Naive thymus-derived CD4-positive, alpha-beta T cell (primary cell): ENCODE data around the gene IQCC. TPM values are rescaled to one million over a fixed set of nuclear protein-coding genes. Genes with fewer than 3 reads are reported as not detected.

ENCODE experiments used
- ATAC-seq: fragments of 150-1000 bp; cut with Tn5 transposase; 2 replicates; pipeline ENCODE4 v1.10.0; 2021; ENCODE audit warnings: mild to moderate bottlenecking, moderate library complexity
- CTCF ChIA-PET: fragments of 350-600 bp; sonication (Branson Sonifier 250); formaldehyde crosslinking; loops from one replicate; lab custom pipeline; 2021; ENCODE audit warnings: antibody characterized with exemption; lab: Charles Lee
- POLR2A ChIA-PET: fragments of 350-600 bp; sonication (Branson Sonifier 250); formaldehyde crosslinking; loops from one replicate; lab custom pipeline; 2021; ENCODE audit warnings: antibody characterized with exemption, inconsistent platforms; lab: Charles Lee
- DNase-seq, 9 donors: peaks; one replicate each; pipeline versions ENCODE4 v3.0.0 to v3.0.0-alpha.2; 2020 to 2022; ENCODE audit warnings: mixed read lengths in 1 of 9
- H3K27ac ChIP-seq: one replicate; pipeline ENCODE4 v1.7.0; 2013; ENCODE audit warnings: mild to moderate bottlenecking, low read depth, low read length, moderate library complexity
- H3K27me3 ChIP-seq, 2 donors: one replicate each; pipeline ENCODE4 v1.7.0; 2013; ENCODE audit warnings: low read length in 2 of 2, mild to moderate bottlenecking in 2 of 2, moderate library complexity in 2 of 2; ENCODE audit not compliant: control insufficient read depth in 2 of 2, insufficient read depth in 2 of 2
- H3K36me3 ChIP-seq, 3 experiments: 1 replicate in 2 of 3; 2 replicates in 1 of 3; pipeline ENCODE4 v1.7.0; 2013; ENCODE audit warnings: low read length in 3 of 3, mild to moderate bottlenecking in 3 of 3, moderate library complexity in 1 of 3; ENCODE audit not compliant: insufficient read depth in 3 of 3, control insufficient read depth in 2 of 3
- H3K4me1 ChIP-seq, 2 donors: one replicate each; pipeline ENCODE4 v1.7.0; 2013; ENCODE audit warnings: low read length in 2 of 2, mild to moderate bottlenecking in 2 of 2, moderate library complexity in 1 of 2; ENCODE audit not compliant: control insufficient read depth in 2 of 2, insufficient read depth in 2 of 2
- H3K4me3 ChIP-seq: 2 replicates; pipeline ENCODE4 v1.7.0; 2013; ENCODE audit warnings: mild to moderate bottlenecking, low read length
- H3K9me3 ChIP-seq, 3 experiments: 1 replicate in 2 of 3; 2 replicates in 1 of 3; pipeline ENCODE4 v1.7.0; 2013; ENCODE audit warnings: low read length in 3 of 3; ENCODE audit not compliant: control insufficient read depth in 2 of 3
- H3K27ac Mint-ChIP-seq, 9 donors: one replicate each; pipeline ENCODE4 v1.8.0; 2020 to 2022; ENCODE audit warnings: mixed read lengths in 9 of 9, mild to moderate bottlenecking in 8 of 9, moderate library complexity in 5 of 9, inconsistent platforms in 2 of 9
- H3K27me3 Mint-ChIP-seq, 5 donors: one replicate each; pipeline ENCODE4 v1.8.0; 2021 to 2022; ENCODE audit warnings: mixed read lengths in 5 of 5, mild to moderate bottlenecking in 1 of 5
- H3K36me3 Mint-ChIP-seq, 5 donors: one replicate each; pipeline ENCODE4 v1.8.0; 2020 to 2022; ENCODE audit warnings: mixed read lengths in 5 of 5, mild to moderate bottlenecking in 3 of 5, inconsistent platforms in 1 of 5
- H3K4me1 Mint-ChIP-seq, 7 donors: one replicate each; pipeline ENCODE4 v1.8.0; 2020 to 2022; ENCODE audit warnings: mixed read lengths in 7 of 7, mild to moderate bottlenecking in 3 of 7, inconsistent platforms in 1 of 7
- H3K4me3 Mint-ChIP-seq, 10 donors: one replicate each; pipeline ENCODE4 v1.8.0; 2020 to 2022; ENCODE audit warnings: mild to moderate bottlenecking in 10 of 10, mixed read lengths in 10 of 10, moderate library complexity in 6 of 10, inconsistent platforms in 2 of 10
- H3K9me3 Mint-ChIP-seq, 11 donors: one replicate each; pipeline ENCODE4 v1.8.0; 2020 to 2022; ENCODE audit warnings: mixed read lengths in 11 of 11, mild to moderate bottlenecking in 4 of 11, inconsistent platforms in 1 of 11, moderate library complexity in 1 of 11
- intact Hi-C, 2 donors: fragments of 100-400 bp; cut with micrococcal nuclease; formaldehyde crosslinking; loops; one replicate each; pipeline ENCODE4 v1.15.1; 2023
- polyA plus RNA-seq, 2 donors: library from polyadenylated mRNA; unstranded; fragments of 300-500 nt; fragmentation: Illumina TruSeq; gene quantifications; one replicate each; pipeline ENCODE4 v1.2.3, GENCODE V29; 2021
- total RNA-seq, 6 experiments: library from RNA in 5 of 6; stranded (reverse) in 5 of 6; gene quantifications; 1 replicate in 5 of 6; 2 replicates in 1 of 6; pipeline ENCODE4 v1.2.3 and lab custom pipeline; 2021 to 2026

Gene IQCC
- total and polyA plus RNA-seq, 7 experiments from 2014 or later, result 1.8 to 4.6 (median 2.5) TPM

- H3K27me3 Mint-ChIP-seq, result no peaks in the 10 kb centered on the region
- no peaks in the 10 kb centered on the region for H3K9me3 Mint-ChIP-seq
- intact Hi-C loops, result loop anchor here (2.0 kb wide), 3 partner anchors 23 to 149 kb away; partner anchors contain the start of genes CCDC28B (in 1 of the 2) and LCK (in 1 of the 2)
- Histone ChIP-seq H3K36me3 (peaks cover 6 to 44% (median 24%) of the 10 kb centered on the region in 3 experiments), H3K4me3 (no peak overlapping the region), H3K9me3 (no peaks in the 10 kb centered on the region), H3K27me3 (no peaks in the 10 kb centered on the region), H3K4me1 (peaks cover 23 to 24% of the 10 kb centered on the region in 2 donors), H3K27ac (peak overlapping the region; percentile 99)
- peak overlapping the region; percentile 52 to 99 (median 98) for H3K27ac Mint-ChIP-seq
- peak overlapping the region; percentile 90 to 98 (median 97) for H3K4me3 Mint-ChIP-seq
- POLR2A ChIA-PET, result interaction anchor here (0.6 to 2.4 kb wide), 9 partner anchors 15 to 170 kb away, joined by 3 to 10 read pairs (median 4); partner anchors contain the start of genes IQCC and MARCKSL1
- CTCF ChIA-PET, result interaction anchor here (1.3 kb wide), 1 partner anchor 17 kb away, joined by 6 read pairs; no protein-coding TSS in a partner anchor
- H3K36me3 Mint-ChIP-seq, result peaks cover 7 to 37% (median 27%) of the 10 kb centered on the region in 5 donors
- H3K4me1 Mint-ChIP-seq, result peaks cover 21 to 56% (median 43%) of the 10 kb centered on the region in 7 donors
- no peak for DNase-seq
- no peak for ATAC-seq
Measured at GRCh38 chr1:32223683-32224082, 18.2 kb downstream of the IQCC start.

- peaks cover 23 to 24% of the 10 kb centered on the region in 2 donors for H3K4me1 ChIP-seq
- intact Hi-C loops, result no loop called here
- H3K27me3 ChIP-seq, result no peaks in the 10 kb centered on the region
- Mint-ChIP-seq H3K4me1 (peaks cover 21 to 56% (median 43%) of the 10 kb centered on the region in 7 donors), H3K27ac (peak overlapping the region; percentile 52 to 99 (median 79)), H3K27me3 (no peaks in the 10 kb centered on the region), H3K36me3 (peaks cover 8 to 42% (median 30%) of the 10 kb centered on the region in 5 donors), H3K9me3 (no peaks in the 10 kb centered on the region), H3K4me3 (peak overlapping the region; percentile 63 to 98 (median 96))
- ATAC-seq, result no peak
- peak overlapping the region; percentile 99 for H3K27ac ChIP-seq
- H3K36me3 ChIP-seq, result peaks cover 12 to 47% (median 28%) of the 10 kb centered on the region in 3 experiments
- ChIA-PET POLR2A (interaction anchor here (0.7 to 2.3 kb wide), 4 partner anchors 16 to 112 kb away, joined by 3 to 10 read pairs (median 4); partner anchors contain the start of gene MARCKSL1), CTCF (no interaction called here)
- H3K4me3 ChIP-seq, result no peak overlapping the region
- H3K9me3 ChIP-seq, result no peaks in the 10 kb centered on the region
- DNase-seq, result no peak
Measured at GRCh38 chr1:32224285-32224684, 18.8 kb downstream of the IQCC start.

GRCh38 chr1:32228771-32229170 lies 23.3 kb downstream of the IQCC start:
- ChIA-PET CTCF (interaction anchor here (1.7 to 1.9 kb wide), 2 partner anchors 12 to 13 kb away, joined by 5 to 13 read pairs; no protein-coding TSS in a partner anchor), POLR2A (interaction anchor here (1.1 to 2.1 kb wide), 3 partner anchors 13 to 108 kb away, joined by 3 to 15 read pairs (median 6); partner anchors contain the start of gene MARCKSL1)
- no peak for ATAC-seq
- peaks cover 13 to 35% (median 30%) of the 10 kb centered on the region in 5 donors for H3K36me3 Mint-ChIP-seq
- no peak overlapping the region for H3K4me3 Mint-ChIP-seq
- no peaks in the 10 kb centered on the region for H3K9me3 Mint-ChIP-seq
- Histone ChIP-seq H3K4me1 (peaks cover 4 to 5% of the 10 kb centered on the region in 2 donors), H3K36me3 (peaks cover 15 to 72% (median 25%) of the 10 kb centered on the region in 3 experiments), H3K27me3 (no peaks in the 10 kb centered on the region), H3K9me3 (no peaks in the 10 kb centered on the region), H3K4me3 (no peak overlapping the region), H3K27ac (no peak overlapping the region)
- no peaks in the 10 kb centered on the region for H3K27me3 Mint-ChIP-seq
- H3K4me1 Mint-ChIP-seq, result peaks cover 6 to 22% (median 17%) of the 10 kb centered on the region in 7 donors
- no peak for DNase-seq
- intact Hi-C loops, result no loop called here
- peak overlapping the region in 5 of 9 donors; percentile 14 to 73 (median 36) for H3K27ac Mint-ChIP-seq

- CTCF ChIA-PET, result no interaction called here
- DNase-seq (no peak), ATAC-seq (no peak)
- POLR2A ChIA-PET, result interaction anchor here (0.7 to 1.1 kb wide), 2 partner anchors 9 to 19 kb away, joined by 4 to 5 read pairs; partner anchors contain the start of gene LCK
- no peak overlapping the region for H3K4me3 Mint-ChIP-seq
- Histone ChIP-seq H3K9me3 (no peaks in the 10 kb centered on the region), H3K27me3 (no peaks in the 10 kb centered on the region), H3K36me3 (peaks cover 10 to 50% (median 17%) of the 10 kb centered on the region in 3 experiments), H3K27ac (no peak overlapping the region), H3K4me1 (no peaks in the 10 kb centered on the region), H3K4me3 (no peak overlapping the region)
- H3K36me3 Mint-ChIP-seq, result peaks cover 13 to 21% (median 18%) of the 10 kb centered on the region in 5 donors
- peak overlapping the region in 3 of 9 donors; percentile 56 to 68 (median 67) for H3K27ac Mint-ChIP-seq
- intact Hi-C loops, result no loop called here
- no peaks in the 10 kb centered on the region for H3K27me3 Mint-ChIP-seq
- H3K4me1 Mint-ChIP-seq, result peaks cover 0 to 14% (median 8%) of the 10 kb centered on the region in 7 donors
- H3K9me3 Mint-ChIP-seq, result no peaks in the 10 kb centered on the region
Measured at GRCh38 chr1:32231843-32232432, 26.5 kb downstream of the IQCC start.

- no peak overlapping the region for H3K27ac ChIP-seq
- no peaks in the 10 kb centered on the region for H3K4me1 ChIP-seq
- Mint-ChIP-seq H3K4me1 (peaks cover 0 to 10% (median 4%) of the 10 kb centered on the region in 7 donors), H3K4me3 (no peak overlapping the region), H3K9me3 (no peaks in the 10 kb centered on the region), H3K36me3 (peaks cover 11 to 15% (median 13%) of the 10 kb centered on the region in 5 donors), H3K27me3 (no peaks in the 10 kb centered on the region), H3K27ac (peak overlapping the region in 4 of 9 donors; percentile 25 to 77 (median 62))
- intact Hi-C loops, result no loop called here
- no peaks in the 10 kb centered on the region for H3K27me3 ChIP-seq
- peaks cover 10 to 44% (median 12%) of the 10 kb centered on the region in 3 experiments for H3K36me3 ChIP-seq
- ChIA-PET CTCF (no interaction called here), POLR2A (interaction anchor here (0.6 kb wide), 1 partner anchor 21 kb away, joined by 3 read pairs; no protein-coding TSS in a partner anchor)
- H3K4me3 ChIP-seq, result no peak overlapping the region
- H3K9me3 ChIP-seq, result no peaks in the 10 kb centered on the region
- ATAC-seq (peak; percentile 11), DNase-seq (no peak)
Measured at GRCh38 chr1:32232558-32233304, 27.3 kb downstream of the IQCC start.

GRCh38 chr1:32234792-32235191 lies 29.3 kb downstream of the IQCC start:
- CTCF ChIA-PET, result interaction anchor here (1.3 kb wide), 1 partner anchor 137 kb away, joined by 4 read pairs; no protein-coding TSS in a partner anchor
- no peak overlapping the region for H3K27ac ChIP-seq
- H3K4me1 ChIP-seq, result no peaks in the 10 kb centered on the region
- POLR2A ChIA-PET, result interaction anchor here (28.2 kb wide), 1 partner anchor 25 kb away, joined by 738 read pairs; the partner anchor contains the start of gene LCK
- no peak for ATAC-seq
- H3K9me3 Mint-ChIP-seq, result no peaks in the 10 kb centered on the region
- peaks cover 0 to 5% (median 0%) of the 10 kb centered on the region in 5 donors for H3K36me3 Mint-ChIP-seq
- no peaks in the 10 kb centered on the region for H3K9me3 ChIP-seq
- no peak for DNase-seq
- H3K4me3 Mint-ChIP-seq, result no peak overlapping the region
- peaks cover 0 to 29% (median 3%) of the 10 kb centered on the region in 3 experiments for H3K36me3 ChIP-seq
- peaks cover 0 to 7% (median 6%) of the 10 kb centered on the region in 7 donors for H3K4me1 Mint-ChIP-seq
- intact Hi-C loops, result no loop called here
- H3K4me3 ChIP-seq, result no peak overlapping the region
- no peaks in the 10 kb centered on the region for H3K27me3 Mint-ChIP-seq
- H3K27me3 ChIP-seq, result no peaks in the 10 kb centered on the region
- H3K27ac Mint-ChIP-seq, result no peak overlapping the region
